ENCODE results near the gene KIT.

The KIT gene

GRCh38 chr4:54677416-54677815 is 19.7 kb downstream of the KIT start:
- Histone ChIP-seq H3K27me3 (ENCODE audit: insufficient read depth, poor library complexity, severe bottlenecking) (no peaks in the 10 kb centered on the region), H3K4me3 (replicated peaks; ENCODE audit: insufficient read depth, low read length) (no peak overlapping the region), H3K27ac (replicated peaks) (no peak overlapping the region)
- DNase-seq (ENCODE audit: low read depth in 1 of 2, low spot score in 1 of 2), result no peak
- TF ChIP-seq SPI1 (IDR thresholded peaks at IDR 0.05; ENCODE audit: borderline replicate concordance, low read depth) (no peak), POLR2AphosphoS5 (IDR thresholded peaks at IDR 0.05; ENCODE audit: low read depth) (no peak), GABPA (IDR thresholded peaks at IDR 0.05; ENCODE audit: low read depth) (no peak)
- TF ChIP-seq, protein P1, sequence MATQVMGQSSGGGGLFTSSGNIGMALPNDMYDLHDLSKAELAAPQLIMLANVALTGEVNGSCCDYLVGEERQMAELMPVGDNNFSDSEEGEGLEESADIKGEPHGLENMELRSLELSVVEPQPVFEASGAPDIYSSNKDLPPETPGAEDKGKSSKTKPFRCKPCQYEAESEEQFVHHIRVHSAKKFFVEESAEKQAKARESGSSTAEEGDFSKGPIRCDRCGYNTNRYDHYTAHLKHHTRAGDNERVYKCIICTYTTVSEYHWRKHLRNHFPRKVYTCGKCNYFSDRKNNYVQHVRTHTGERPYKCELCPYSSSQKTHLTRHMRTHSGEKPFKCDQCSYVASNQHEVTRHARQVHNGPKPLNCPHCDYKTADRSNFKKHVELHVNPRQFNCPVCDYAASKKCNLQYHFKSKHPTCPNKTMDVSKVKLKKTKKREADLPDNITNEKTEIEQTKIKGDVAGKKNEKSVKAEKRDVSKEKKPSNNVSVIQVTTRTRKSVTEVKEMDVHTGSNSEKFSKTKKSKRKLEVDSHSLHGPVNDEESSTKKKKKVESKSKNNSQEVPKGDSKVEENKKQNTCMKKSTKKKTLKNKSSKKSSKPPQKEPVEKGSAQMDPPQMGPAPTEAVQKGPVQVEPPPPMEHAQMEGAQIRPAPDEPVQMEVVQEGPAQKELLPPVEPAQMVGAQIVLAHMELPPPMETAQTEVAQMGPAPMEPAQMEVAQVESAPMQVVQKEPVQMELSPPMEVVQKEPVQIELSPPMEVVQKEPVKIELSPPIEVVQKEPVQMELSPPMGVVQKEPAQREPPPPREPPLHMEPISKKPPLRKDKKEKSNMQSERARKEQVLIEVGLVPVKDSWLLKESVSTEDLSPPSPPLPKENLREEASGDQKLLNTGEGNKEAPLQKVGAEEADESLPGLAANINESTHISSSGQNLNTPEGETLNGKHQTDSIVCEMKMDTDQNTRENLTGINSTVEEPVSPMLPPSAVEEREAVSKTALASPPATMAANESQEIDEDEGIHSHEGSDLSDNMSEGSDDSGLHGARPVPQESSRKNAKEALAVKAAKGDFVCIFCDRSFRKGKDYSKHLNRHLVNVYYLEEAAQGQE (IDR thresholded peaks at IDR 0.05; ENCODE audit: insufficient replicate concordance, low read depth), result no peak
- TF ChIP-seq, protein P2, sequence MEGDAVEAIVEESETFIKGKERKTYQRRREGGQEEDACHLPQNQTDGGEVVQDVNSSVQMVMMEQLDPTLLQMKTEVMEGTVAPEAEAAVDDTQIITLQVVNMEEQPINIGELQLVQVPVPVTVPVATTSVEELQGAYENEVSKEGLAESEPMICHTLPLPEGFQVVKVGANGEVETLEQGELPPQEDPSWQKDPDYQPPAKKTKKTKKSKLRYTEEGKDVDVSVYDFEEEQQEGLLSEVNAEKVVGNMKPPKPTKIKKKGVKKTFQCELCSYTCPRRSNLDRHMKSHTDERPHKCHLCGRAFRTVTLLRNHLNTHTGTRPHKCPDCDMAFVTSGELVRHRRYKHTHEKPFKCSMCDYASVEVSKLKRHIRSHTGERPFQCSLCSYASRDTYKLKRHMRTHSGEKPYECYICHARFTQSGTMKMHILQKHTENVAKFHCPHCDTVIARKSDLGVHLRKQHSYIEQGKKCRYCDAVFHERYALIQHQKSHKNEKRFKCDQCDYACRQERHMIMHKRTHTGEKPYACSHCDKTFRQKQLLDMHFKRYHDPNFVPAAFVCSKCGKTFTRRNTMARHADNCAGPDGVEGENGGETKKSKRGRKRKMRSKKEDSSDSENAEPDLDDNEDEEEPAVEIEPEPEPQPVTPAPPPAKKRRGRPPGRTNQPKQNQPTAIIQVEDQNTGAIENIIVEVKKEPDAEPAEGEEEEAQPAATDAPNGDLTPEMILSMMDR (IDR thresholded peaks at IDR 0.05; ENCODE audit: insufficient read depth, low read length), result no peak

GRCh38 chr4:54677853-54678650 is 20.3 kb downstream of the KIT start:
- TF ChIP-seq GABPA (IDR thresholded peaks at IDR 0.05; ENCODE audit: low read depth) (no peak), SPI1 (IDR thresholded peaks at IDR 0.05; ENCODE audit: borderline replicate concordance, low read depth) (no peak), POLR2AphosphoS5 (IDR thresholded peaks at IDR 0.05; ENCODE audit: low read depth) (no peak)
- TF ChIP-seq, protein P2 (IDR thresholded peaks at IDR 0.05; ENCODE audit: insufficient read depth, low read length), result no peak
- TF ChIP-seq, protein P1 (IDR thresholded peaks at IDR 0.05; ENCODE audit: insufficient replicate concordance, low read depth), result no peak
- H3K27ac ChIP-seq (replicated peaks), result no peak overlapping the region
- DNase-seq (ENCODE audit: low read depth in 1 of 2, low spot score in 1 of 2), result no peak

GRCh38 chr4:54678826-54679225 is 21.1 kb downstream of the KIT start:
- Histone ChIP-seq H3K27me3 (ENCODE audit: insufficient read depth, poor library complexity, severe bottlenecking) (no peaks in the 10 kb centered on the region), H3K4me3 (replicated peaks; ENCODE audit: insufficient read depth, low read length) (no peak overlapping the region), H3K27ac (replicated peaks) (no peak overlapping the region)
- DNase-seq (ENCODE audit: low read depth in 1 of 2, low spot score in 1 of 2), result no peak
- TF ChIP-seq SPI1 (IDR thresholded peaks at IDR 0.05; ENCODE audit: borderline replicate concordance, low read depth) (no peak), POLR2AphosphoS5 (IDR thresholded peaks at IDR 0.05; ENCODE audit: low read depth) (no peak), GABPA (IDR thresholded peaks at IDR 0.05; ENCODE audit: low read depth) (no peak)
- TF ChIP-seq, protein P2 (IDR thresholded peaks at IDR 0.05; ENCODE audit: insufficient read depth, low read length), result no peak
- TF ChIP-seq, protein P1 (IDR thresholded peaks at IDR 0.05; ENCODE audit: insufficient replicate concordance, low read depth), result no peak

More at GRCh38 chr4:54677853-54678650, 20.3 kb downstream of the KIT start:
- no peaks in the 10 kb centered on the region for H3K27me3 ChIP-seq (ENCODE audit: insufficient read depth, poor library complexity, severe bottlenecking)
- no peak overlapping the region for H3K4me3 ChIP-seq (replicated peaks; ENCODE audit: insufficient read depth, low read length)

Data from HL-60 (cell line).